ENCODE data around the gene OR8G5.
"Not testable (repeated sequence)": the region's sequence is repeated elsewhere in the genome, so short reads cannot be mapped to it uniquely, and the experiment has no call there.

DNA sequence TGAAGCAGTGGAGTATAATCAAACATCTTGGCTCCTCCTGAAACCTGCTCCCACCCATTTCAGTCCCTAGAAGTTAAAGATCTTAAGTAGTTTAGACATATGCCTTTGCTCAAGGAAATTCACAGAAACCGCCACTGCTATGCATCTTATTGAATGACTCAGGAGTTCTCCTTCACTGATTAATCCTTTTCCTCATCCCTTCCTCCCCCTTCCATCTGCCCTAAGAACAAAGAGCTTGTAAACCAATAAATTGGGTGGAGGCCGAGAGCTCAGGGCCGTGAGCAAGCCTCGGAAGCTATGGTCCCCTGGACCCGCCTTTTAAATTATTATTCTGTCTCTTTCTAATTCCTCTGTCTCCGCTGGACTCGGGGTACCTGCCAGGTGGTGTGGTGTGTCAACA lies 14.7 kb downstream of the OR8G5 start:
- TF ChIP-seq, protein P1, sequence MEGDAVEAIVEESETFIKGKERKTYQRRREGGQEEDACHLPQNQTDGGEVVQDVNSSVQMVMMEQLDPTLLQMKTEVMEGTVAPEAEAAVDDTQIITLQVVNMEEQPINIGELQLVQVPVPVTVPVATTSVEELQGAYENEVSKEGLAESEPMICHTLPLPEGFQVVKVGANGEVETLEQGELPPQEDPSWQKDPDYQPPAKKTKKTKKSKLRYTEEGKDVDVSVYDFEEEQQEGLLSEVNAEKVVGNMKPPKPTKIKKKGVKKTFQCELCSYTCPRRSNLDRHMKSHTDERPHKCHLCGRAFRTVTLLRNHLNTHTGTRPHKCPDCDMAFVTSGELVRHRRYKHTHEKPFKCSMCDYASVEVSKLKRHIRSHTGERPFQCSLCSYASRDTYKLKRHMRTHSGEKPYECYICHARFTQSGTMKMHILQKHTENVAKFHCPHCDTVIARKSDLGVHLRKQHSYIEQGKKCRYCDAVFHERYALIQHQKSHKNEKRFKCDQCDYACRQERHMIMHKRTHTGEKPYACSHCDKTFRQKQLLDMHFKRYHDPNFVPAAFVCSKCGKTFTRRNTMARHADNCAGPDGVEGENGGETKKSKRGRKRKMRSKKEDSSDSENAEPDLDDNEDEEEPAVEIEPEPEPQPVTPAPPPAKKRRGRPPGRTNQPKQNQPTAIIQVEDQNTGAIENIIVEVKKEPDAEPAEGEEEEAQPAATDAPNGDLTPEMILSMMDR (IDR thresholded peaks at IDR 0.05) = not testable (repeated sequence)
- TF ChIP-seq POLR2A (IDR thresholded peaks at IDR 0.05) = not testable (repeated sequence)

All from lower leg skin (tissue), 3 donors.